ENCODE measurements around the gene PIP5K1B. TPM values are rescaled to one million over a fixed set of nuclear protein-coding genes. Genes with fewer than 3 reads are reported as not detected.

Gene PIP5K1B
- polyA plus RNA-seq, 2 donors, result 0.14 to 0.35 TPM

- Histone ChIP-seq H3K36me3 (ENCODE audit: control insufficient read depth in 2 of 2, insufficient read depth in 2 of 2, low read length in 1 of 2) (no peaks in the 10 kb centered on the region), H3K27me3 (ENCODE audit: control insufficient read depth in 1 of 2, insufficient read depth in 2 of 2, low read length in 2 of 2) (no peaks in the 10 kb centered on the region), H3K27ac (ENCODE audit: low read depth in 2 of 2, low read length in 1 of 2) (no peak overlapping the region), H3K9me3 (ENCODE audit: control insufficient read depth in 2 of 2, insufficient read depth in 1 of 2, low read depth in 1 of 2, low read length in 1 of 2) (no peaks in the 10 kb centered on the region), H3K4me1 (ENCODE audit: control insufficient read depth in 2 of 2, insufficient read depth in 2 of 2, low read length in 1 of 2) (no peaks in the 10 kb centered on the region), H3K4me3 (ENCODE audit: low read depth in 1 of 2, low read length in 2 of 2) (no peak overlapping the region)
- WGBS, 2 donors, result 47 to 57% methylated on average over 3 of the region's 3 CpGs
Observed at GRCh38 chr9:68876681-68877080, 171.6 kb downstream of the PIP5K1B start.

- H3K4me3 ChIP-seq (ENCODE audit: low read depth in 1 of 2, low read length in 2 of 2), result no peak overlapping the region
- no peak overlapping the region for H3K27ac ChIP-seq (ENCODE audit: low read depth in 2 of 2, low read length in 1 of 2)
- H3K4me1 ChIP-seq (ENCODE audit: control insufficient read depth in 2 of 2, insufficient read depth in 2 of 2, low read length in 1 of 2), result no peaks in the 10 kb centered on the region
- no peaks in the 10 kb centered on the region for H3K36me3 ChIP-seq (ENCODE audit: control insufficient read depth in 2 of 2, insufficient read depth in 2 of 2, low read length in 1 of 2)
- H3K9me3 ChIP-seq (ENCODE audit: control insufficient read depth in 2 of 2, insufficient read depth in 1 of 2, low read depth in 1 of 2, low read length in 1 of 2), result no peaks in the 10 kb centered on the region
- no peaks in the 10 kb centered on the region for H3K27me3 ChIP-seq (ENCODE audit: control insufficient read depth in 1 of 2, insufficient read depth in 2 of 2, low read length in 2 of 2)
Observed at GRCh38 chr9:68877219-68877618, 172.2 kb downstream of the PIP5K1B start.

DNA sequence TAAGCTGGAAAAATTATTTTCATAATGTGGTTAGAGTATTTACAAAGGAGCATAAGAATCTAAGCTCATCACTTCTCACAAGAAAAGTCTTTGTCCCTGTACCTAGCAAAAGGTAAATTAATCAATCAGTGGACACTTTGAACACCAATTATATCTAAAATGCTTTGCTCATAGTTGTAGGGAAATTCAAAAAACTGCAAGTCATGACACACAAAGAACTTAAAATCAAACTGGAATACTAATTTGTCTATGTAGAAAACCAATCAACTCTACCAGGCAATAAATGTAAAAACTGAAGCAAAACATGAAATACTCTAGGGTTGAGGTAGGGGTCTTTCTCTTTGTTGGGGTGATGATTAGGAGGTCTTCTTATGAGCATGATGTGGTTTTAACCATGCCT lies 173.4 kb downstream of the PIP5K1B start:
- Histone ChIP-seq H3K9me3 (ENCODE audit: control insufficient read depth in 2 of 2, insufficient read depth in 1 of 2, low read depth in 1 of 2, low read length in 1 of 2) (no peaks in the 10 kb centered on the region), H3K27ac (ENCODE audit: low read depth in 2 of 2, low read length in 1 of 2) (no peak overlapping the region), H3K27me3 (ENCODE audit: control insufficient read depth in 1 of 2, insufficient read depth in 2 of 2, low read length in 2 of 2) (no peaks in the 10 kb centered on the region), H3K4me3 (ENCODE audit: low read depth in 1 of 2, low read length in 2 of 2) (no peak overlapping the region), H3K36me3 (ENCODE audit: control insufficient read depth in 2 of 2, insufficient read depth in 2 of 2, low read length in 1 of 2) (no peaks in the 10 kb centered on the region), H3K4me1 (ENCODE audit: control insufficient read depth in 2 of 2, insufficient read depth in 2 of 2, low read length in 1 of 2) (no peaks in the 10 kb centered on the region)

DNA sequence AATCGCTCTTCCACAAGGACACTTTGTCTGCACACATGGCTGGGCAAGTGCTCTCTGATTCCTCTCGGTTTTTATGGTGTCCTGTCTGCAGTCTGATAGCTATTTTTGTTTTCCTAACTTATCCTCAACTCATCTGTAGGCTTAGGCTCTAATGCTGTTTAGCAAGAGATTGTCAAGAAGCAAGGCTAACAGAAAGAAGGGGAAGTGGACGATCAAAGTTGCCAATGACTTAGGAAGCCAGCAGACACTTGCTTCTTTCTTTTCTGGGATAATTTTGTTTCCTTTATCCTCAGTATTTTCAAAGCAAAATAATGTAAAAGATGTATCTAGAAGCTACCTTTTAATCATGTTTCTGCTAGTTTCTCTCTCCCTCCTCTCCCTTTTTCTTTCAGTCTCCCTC lies 178.2 kb downstream of the PIP5K1B start:
- peaks cover 0 to 2% of the 10 kb centered on the region in 2 donors for H3K4me1 ChIP-seq (ENCODE audit: control insufficient read depth in 2 of 2, insufficient read depth in 2 of 2, low read length in 1 of 2)
- H3K4me3 ChIP-seq (ENCODE audit: low read depth in 1 of 2, low read length in 2 of 2), result no peak overlapping the region
- no peak overlapping the region for H3K27ac ChIP-seq (ENCODE audit: low read depth in 2 of 2, low read length in 1 of 2)
- H3K36me3 ChIP-seq (ENCODE audit: control insufficient read depth in 2 of 2, insufficient read depth in 2 of 2, low read length in 1 of 2), result no peaks in the 10 kb centered on the region
- WGBS, 2 donors, result 69 to 78% methylated on average over 3 of the region's 3 CpGs
- no peaks in the 10 kb centered on the region for H3K27me3 ChIP-seq (ENCODE audit: control insufficient read depth in 1 of 2, insufficient read depth in 2 of 2, low read length in 2 of 2)
- H3K9me3 ChIP-seq (ENCODE audit: control insufficient read depth in 2 of 2, insufficient read depth in 1 of 2, low read depth in 1 of 2, low read length in 1 of 2), result no peaks in the 10 kb centered on the region

DNA sequence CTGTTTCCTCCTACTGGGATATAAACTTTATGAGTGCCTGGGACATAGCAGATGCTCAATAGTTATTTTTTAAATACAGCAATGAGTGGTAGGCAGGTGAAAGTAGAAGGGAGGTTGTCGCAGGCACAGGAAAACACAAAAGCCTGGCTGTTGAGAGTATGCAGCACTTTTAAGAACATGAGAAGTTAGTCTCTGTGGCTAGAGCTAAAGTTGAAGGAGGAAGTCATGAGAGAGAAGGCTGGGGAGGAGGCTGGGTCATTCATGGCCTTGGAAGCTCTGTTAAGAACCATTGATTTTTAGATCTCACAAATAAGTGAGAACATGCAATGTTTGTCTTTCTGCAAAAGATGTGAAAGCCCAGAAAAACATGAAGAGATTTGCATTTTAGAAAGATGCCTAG lies 182.2 kb downstream of the PIP5K1B start:
- Histone ChIP-seq H3K9me3 (ENCODE audit: control insufficient read depth in 2 of 2, insufficient read depth in 1 of 2, low read depth in 1 of 2, low read length in 1 of 2) (no peaks in the 10 kb centered on the region), H3K27me3 (ENCODE audit: control insufficient read depth in 1 of 2, insufficient read depth in 2 of 2, low read length in 2 of 2) (no peaks in the 10 kb centered on the region), H3K36me3 (ENCODE audit: control insufficient read depth in 2 of 2, insufficient read depth in 2 of 2, low read length in 1 of 2) (no peaks in the 10 kb centered on the region), H3K4me3 (ENCODE audit: low read depth in 1 of 2, low read length in 2 of 2) (no peak overlapping the region), H3K4me1 (ENCODE audit: control insufficient read depth in 2 of 2, insufficient read depth in 2 of 2, low read length in 1 of 2) (peaks cover 0 to 2% of the 10 kb centered on the region in 2 donors), H3K27ac (ENCODE audit: low read depth in 2 of 2, low read length in 1 of 2) (no peak overlapping the region)
- WGBS, 2 donors, result 73% methylated on average over 1 of the region's 1 CpG

- Histone ChIP-seq H3K27me3 (ENCODE audit: control insufficient read depth in 1 of 2, insufficient read depth in 2 of 2, low read length in 2 of 2) (no peaks in the 10 kb centered on the region), H3K27ac (ENCODE audit: low read depth in 2 of 2, low read length in 1 of 2) (no peak overlapping the region), H3K9me3 (ENCODE audit: control insufficient read depth in 2 of 2, insufficient read depth in 1 of 2, low read depth in 1 of 2, low read length in 1 of 2) (no peaks in the 10 kb centered on the region), H3K4me3 (ENCODE audit: low read depth in 1 of 2, low read length in 2 of 2) (no peak overlapping the region), H3K4me1 (ENCODE audit: control insufficient read depth in 2 of 2, insufficient read depth in 2 of 2, low read length in 1 of 2) (no peaks in the 10 kb centered on the region), H3K36me3 (ENCODE audit: control insufficient read depth in 2 of 2, insufficient read depth in 2 of 2, low read length in 1 of 2) (no peaks in the 10 kb centered on the region)
- 37 to 59% methylated on average over 7 of the region's 7 CpGs for WGBS, 2 donors
Observed at GRCh38 chr9:68894502-68894901, 189.5 kb downstream of the PIP5K1B start.

DNA sequence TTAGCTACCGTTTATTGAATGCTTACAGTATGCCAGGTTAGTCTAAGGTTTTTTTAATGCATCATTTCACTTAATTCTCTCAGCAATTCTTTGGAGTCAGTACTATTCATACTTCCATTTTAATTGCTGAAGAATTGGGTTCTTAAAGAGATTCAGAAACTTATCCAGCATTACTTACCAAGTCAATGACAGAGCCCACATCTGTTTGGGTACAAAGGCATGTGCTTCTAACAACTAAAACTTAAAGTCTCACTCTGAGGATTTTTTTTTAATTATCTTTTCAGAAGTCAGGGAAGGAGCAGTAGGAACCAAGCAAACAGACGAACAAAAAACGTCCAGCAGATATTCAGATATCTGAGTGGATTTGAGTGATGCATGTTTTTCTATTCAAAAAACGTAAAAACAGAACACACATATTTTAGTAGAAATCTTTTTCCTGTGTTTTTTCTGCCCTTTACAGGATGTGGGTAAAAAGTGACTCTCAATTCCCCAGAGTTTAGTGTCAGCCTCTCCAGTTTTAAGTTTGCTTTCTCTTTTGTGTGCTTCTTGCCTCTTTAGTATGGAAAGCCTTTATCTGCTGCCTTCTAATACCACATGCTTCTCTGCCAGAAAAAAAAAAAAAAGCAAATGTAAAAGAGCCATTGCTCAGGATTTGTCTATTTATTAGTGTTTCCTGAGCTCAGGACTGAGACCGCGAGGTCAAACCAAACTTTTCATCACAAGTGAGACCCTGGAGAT lies 190.9 kb downstream of the PIP5K1B start:
- H3K27me3 ChIP-seq (ENCODE audit: control insufficient read depth in 1 of 2, insufficient read depth in 2 of 2, low read length in 2 of 2), result no peaks in the 10 kb centered on the region
- no peaks in the 10 kb centered on the region for H3K4me1 ChIP-seq (ENCODE audit: control insufficient read depth in 2 of 2, insufficient read depth in 2 of 2, low read length in 1 of 2)
- no peak overlapping the region for H3K27ac ChIP-seq (ENCODE audit: low read depth in 2 of 2, low read length in 1 of 2)
- no peaks in the 10 kb centered on the region for H3K36me3 ChIP-seq (ENCODE audit: control insufficient read depth in 2 of 2, insufficient read depth in 2 of 2, low read length in 1 of 2)
- WGBS, 2 donors, result 34 to 41% methylated on average over 6 of the region's 6 CpGs
- no peaks in the 10 kb centered on the region for H3K9me3 ChIP-seq (ENCODE audit: control insufficient read depth in 2 of 2, insufficient read depth in 1 of 2, low read depth in 1 of 2, low read length in 1 of 2)
- H3K4me3 ChIP-seq (ENCODE audit: low read depth in 1 of 2, low read length in 2 of 2), result no peak overlapping the region

DNA sequence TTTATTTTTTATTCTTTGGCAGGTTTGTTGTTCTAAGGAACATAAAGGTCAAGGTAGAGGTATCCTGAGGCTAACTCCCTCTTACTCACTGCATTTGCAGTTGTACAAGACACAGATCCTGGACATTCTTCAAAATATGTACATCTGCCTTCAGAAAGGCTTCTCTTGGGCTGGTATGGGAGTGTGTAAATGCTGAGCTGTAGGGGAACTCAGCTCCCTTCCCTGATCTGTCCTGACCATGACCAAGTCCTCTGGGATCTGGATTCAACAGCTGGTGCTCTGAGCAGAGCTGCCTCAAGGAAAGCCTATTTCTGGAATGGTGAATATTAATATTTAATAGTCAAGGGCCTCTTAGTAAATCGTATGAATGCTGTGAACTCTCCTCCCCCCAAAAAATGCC lies 191.4 kb downstream of the PIP5K1B start:
- Histone ChIP-seq H3K36me3 (ENCODE audit: control insufficient read depth in 2 of 2, insufficient read depth in 2 of 2, low read length in 1 of 2) (no peaks in the 10 kb centered on the region), H3K9me3 (ENCODE audit: control insufficient read depth in 2 of 2, insufficient read depth in 1 of 2, low read depth in 1 of 2, low read length in 1 of 2) (no peaks in the 10 kb centered on the region), H3K27ac (ENCODE audit: low read depth in 2 of 2, low read length in 1 of 2) (no peak overlapping the region), H3K4me3 (ENCODE audit: low read depth in 1 of 2, low read length in 2 of 2) (no peak overlapping the region), H3K27me3 (ENCODE audit: control insufficient read depth in 1 of 2, insufficient read depth in 2 of 2, low read length in 2 of 2) (no peaks in the 10 kb centered on the region), H3K4me1 (ENCODE audit: control insufficient read depth in 2 of 2, insufficient read depth in 2 of 2, low read length in 1 of 2) (no peaks in the 10 kb centered on the region)
- 61 to 82% methylated on average over 1 of the region's 1 CpG for WGBS, 2 donors

DNA sequence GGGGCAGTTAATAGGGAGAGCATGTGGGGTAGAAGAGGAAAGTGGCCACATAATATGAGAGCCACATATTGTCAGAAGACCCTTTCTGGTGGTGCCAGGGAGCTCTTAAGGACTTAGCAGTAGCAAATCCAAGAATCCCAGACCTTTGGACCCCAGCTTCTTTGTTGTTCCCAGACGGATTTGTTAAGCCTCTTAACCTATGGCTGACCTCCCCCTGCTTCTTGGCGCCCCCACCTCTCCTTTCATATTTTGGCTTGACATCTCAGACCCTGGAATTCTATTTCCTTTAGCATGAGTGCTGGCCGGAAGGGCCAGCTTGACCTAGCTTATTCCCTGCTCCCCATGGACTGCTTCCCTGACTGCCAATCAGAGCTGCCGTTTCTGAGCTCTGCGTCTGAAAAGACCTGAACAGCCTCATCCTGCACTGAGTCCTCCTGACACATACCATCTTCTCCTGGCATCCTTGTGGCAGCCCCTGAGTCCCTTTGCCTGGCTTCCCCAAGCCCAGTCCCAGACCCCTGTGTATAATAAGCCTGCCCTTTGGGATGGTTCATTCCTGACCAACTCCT lies 192.6 kb downstream of the PIP5K1B start:
- Histone ChIP-seq H3K4me3 (ENCODE audit: low read depth in 1 of 2, low read length in 2 of 2) (no peak overlapping the region), H3K36me3 (ENCODE audit: control insufficient read depth in 2 of 2, insufficient read depth in 2 of 2, low read length in 1 of 2) (no peaks in the 10 kb centered on the region), H3K27me3 (ENCODE audit: control insufficient read depth in 1 of 2, insufficient read depth in 2 of 2, low read length in 2 of 2) (no peaks in the 10 kb centered on the region), H3K4me1 (ENCODE audit: control insufficient read depth in 2 of 2, insufficient read depth in 2 of 2, low read length in 1 of 2) (no peaks in the 10 kb centered on the region), H3K27ac (ENCODE audit: low read depth in 2 of 2, low read length in 1 of 2) (no peak overlapping the region), H3K9me3 (ENCODE audit: control insufficient read depth in 2 of 2, insufficient read depth in 1 of 2, low read depth in 1 of 2, low read length in 1 of 2) (no peaks in the 10 kb centered on the region)
- WGBS, 2 donors, result 48 to 55% methylated on average over 5 of the region's 5 CpGs

- WGBS, 2 donors, result 70 to 82% methylated on average over 6 of the region's 6 CpGs
Observed at GRCh38 chr9:68898781-68899439, 193.9 kb downstream of the PIP5K1B start.

More at GRCh38 chr9:68898781-68899439, 193.9 kb downstream of the PIP5K1B start:
- Histone ChIP-seq H3K27ac (ENCODE audit: low read depth in 2 of 2, low read length in 1 of 2) (no peak overlapping the region), H3K27me3 (ENCODE audit: control insufficient read depth in 1 of 2, insufficient read depth in 2 of 2, low read length in 2 of 2) (no peaks in the 10 kb centered on the region), H3K9me3 (ENCODE audit: control insufficient read depth in 2 of 2, insufficient read depth in 1 of 2, low read depth in 1 of 2, low read length in 1 of 2) (no peaks in the 10 kb centered on the region), H3K4me3 (ENCODE audit: low read depth in 1 of 2, low read length in 2 of 2) (no peak overlapping the region), H3K36me3 (ENCODE audit: control insufficient read depth in 2 of 2, insufficient read depth in 2 of 2, low read length in 1 of 2) (no peaks in the 10 kb centered on the region), H3K4me1 (ENCODE audit: control insufficient read depth in 2 of 2, insufficient read depth in 2 of 2, low read length in 1 of 2) (no peaks in the 10 kb centered on the region)

All from esophagus (tissue), 2 donors.